B cell (primary cell): ENCODE data around the gene MTX2. TPM values are rescaled to one million over a fixed set of nuclear protein-coding genes. Genes with fewer than 3 reads are reported as not detected.

ENCODE experiments used
- ATAC-seq: fragments of 200-7000 bp; cut with Tn5 transposase; one replicate; pipeline ENCODE4 v1.10.0; 2021; ENCODE audit warnings: low read depth, mild to moderate bottlenecking, moderate number of reproducible peaks, moderate library complexity
- CTCF ChIA-PET: fragments of 350-600 bp; sonication (Branson Sonifier 250); formaldehyde crosslinking; loops from one replicate; lab custom pipeline; 2021; ENCODE audit warnings: antibody characterized with exemption, inconsistent platforms; lab: Charles Lee
- POLR2A ChIA-PET: fragments of 350-600 bp; sonication (Branson Sonifier 250); formaldehyde crosslinking; loops from one replicate; lab custom pipeline; 2021; ENCODE audit warnings: antibody characterized with exemption; lab: Charles Lee
- DNase-seq: peaks from one replicate; pipeline ENCODE4 v3.0.0; 2013
- H2AFZ ChIP-seq: 2 replicates; pipeline ENCODE4 v1.6.1; 2012; ENCODE audit warnings: mild to moderate bottlenecking, low read depth, low read length; ENCODE audit not compliant: insufficient read depth, poor library complexity, severe bottlenecking
- H3K27ac ChIP-seq, 2 donors: 1 replicate in 1 of 2; 2 replicates in 1 of 2; pipeline ENCODE4 v1.5.1; 2012 to 2013; ENCODE audit warnings: low read length in 2 of 2, mild to moderate bottlenecking in 2 of 2, moderate library complexity in 1 of 2
- H3K27me3 ChIP-seq, 4 experiments: fragments of 200-600 bp in 1 of 4; sonication (generic) in 1 of 4; replicated peaks in 1 of 4; 1 replicate in 2 of 4; 2 replicates in 2 of 4; pipeline versions ENCODE4 v1.6.1 to v1.7.0; 2013 to 2016; ENCODE audit warnings: low read length in 3 of 4, mild to moderate bottlenecking in 2 of 4, mixed read lengths in 1 of 4, moderate library complexity in 1 of 4; ENCODE audit not compliant: insufficient read depth in 4 of 4, control insufficient read depth in 3 of 4; ENCODE audit errors: control extremely low read depth in 1 of 4
- H3K36me3 ChIP-seq, 2 experiments: replicated peaks in 1 of 2; 1 replicate in 1 of 2; 2 replicates in 1 of 2; pipeline versions ENCODE4 v1.6.1 to v1.7.1; 2013; ENCODE audit warnings: low read length in 1 of 2; ENCODE audit not compliant: insufficient read depth in 2 of 2, control insufficient read depth in 1 of 2; ENCODE audit errors: control extremely low read depth in 1 of 2, extremely low read depth in 1 of 2
- H3K4me1 ChIP-seq, 2 donors: fragments of 200-600 bp in 1 of 2; sonication (generic) in 1 of 2; 1 replicate in 1 of 2; 2 replicates in 1 of 2; pipeline versions ENCODE4 v1.5.1 to v1.6.1; 2013 to 2017; ENCODE audit warnings: low read length in 2 of 2; ENCODE audit not compliant: control insufficient read depth in 2 of 2, insufficient read depth in 2 of 2
- H3K4me2 ChIP-seq: replicated peaks from 2 replicates; pipeline ENCODE3; 2012; ENCODE audit warnings: mild to moderate bottlenecking, low read depth, low read length; ENCODE audit not compliant: poor library complexity, severe bottlenecking
- H3K4me3 ChIP-seq, 5 experiments: fragments of 200-600 bp in 1 of 5; sonication (generic) in 1 of 5; 1 replicate in 3 of 5; 2 replicates in 2 of 5; pipeline versions ENCODE4 v1.5.1 to v1.7.0; 2011 to 2016; ENCODE audit warnings: low read length in 4 of 5, mild to moderate bottlenecking in 4 of 5, low read depth in 2 of 5, control low read depth in 1 of 5, moderate library complexity in 1 of 5; ENCODE audit not compliant: insufficient read depth in 1 of 5; ENCODE audit errors: control extremely low read depth in 1 of 5, extremely low read depth in 1 of 5
- H3K79me2 ChIP-seq: fragments of 200-600 bp; sonication (generic); one replicate; pipeline ENCODE4 v1.6.0; 2016; ENCODE audit warnings: low read length; ENCODE audit not compliant: control insufficient read depth, insufficient read depth
- H3K9ac ChIP-seq: fragments of 200-600 bp; sonication (generic); 2 replicates; pipeline ENCODE4 v1.6.1; 2017; ENCODE audit warnings: mild to moderate bottlenecking, low read length, moderate library complexity
- H3K9me3 ChIP-seq, 3 donors: one replicate each; pipeline versions ENCODE4 v1.6.1 to v1.7.1; 2013; ENCODE audit warnings: low read length in 2 of 3; ENCODE audit not compliant: control insufficient read depth in 2 of 3, insufficient read depth in 1 of 3; ENCODE audit errors: control extremely low read depth in 1 of 3
- H4K20me1 ChIP-seq: 2 replicates; pipeline ENCODE4 v1.6.0; 2012; ENCODE audit warnings: mild to moderate bottlenecking, low read length; ENCODE audit not compliant: insufficient read depth, control insufficient read depth, poor library complexity, severe bottlenecking
- H3K27ac Mint-ChIP-seq: one replicate; pipeline ENCODE4 v1.8.0; 2021; ENCODE audit warnings: mixed read lengths
- H3K27me3 Mint-ChIP-seq: one replicate; pipeline ENCODE4 v1.8.0; 2021; ENCODE audit warnings: mixed read lengths
- H3K4me1 Mint-ChIP-seq: one replicate; pipeline ENCODE4 v1.8.0; 2021; ENCODE audit warnings: mixed read lengths
- H3K4me3 Mint-ChIP-seq: one replicate; pipeline ENCODE4 v1.8.0; 2021; ENCODE audit warnings: mixed read lengths
- H3K9me3 Mint-ChIP-seq: one replicate; pipeline ENCODE4 v1.8.0; 2022; ENCODE audit warnings: mixed read lengths; ENCODE audit not compliant: insufficient read depth
- EZH2 ChIP-seq: IDR thresholded peaks from 2 replicates; pipeline ENCODE4 v1.6.1; 2012; ENCODE audit warnings: borderline replicate concordance, low read depth, mild to moderate bottlenecking, moderate library complexity, low read length; ENCODE audit not compliant: insufficient read depth, poor library complexity, severe bottlenecking
- WGBS: methylation state at CpG from one replicate; pipeline ENCODE4 v1.1.5; 2013; ENCODE audit warnings: missing lambda C conversion rate; ENCODE audit not compliant: insufficient coverage; 5-methylcytosine and 5-hydroxymethylcytosine counted together
- intact Hi-C: fragments of 100-400 bp; cut with micrococcal nuclease; formaldehyde crosslinking; loops from one replicate; pipeline ENCODE4 v1.10.0; 2022
- polyA plus RNA-seq: library from polyadenylated mRNA; depleted of rRNA; stranded (reverse); fragments of >200 nt; gene quantifications from 2 replicates; pipeline ENCODE4 v1.2.3, GENCODE V29; 2012
- total RNA-seq, 2 donors: library from RNA; stranded (reverse); fragments of 120-200 nt in 1 of 2; gene quantifications; 1 replicate in 1 of 2; 2 replicates in 1 of 2; pipeline versions ENCODE4 v1.2.3 to v1.2.4, GENCODE V29; 2013 to 2022
- TF ChIP-seq, protein P1 (sequence below): fragments of 200-600 bp; IDR thresholded peaks from one replicate; pipeline ENCODE4 v1.8.0; 2022; ENCODE audit warnings: antibody characterized with exemption, mild to moderate bottlenecking

MTX2 gene
- total and polyA plus RNA-seq, 2 donors (not counting 1 experiment from before 2014, with no cell fraction given): 11.2 to 11.5 TPM

DNA sequence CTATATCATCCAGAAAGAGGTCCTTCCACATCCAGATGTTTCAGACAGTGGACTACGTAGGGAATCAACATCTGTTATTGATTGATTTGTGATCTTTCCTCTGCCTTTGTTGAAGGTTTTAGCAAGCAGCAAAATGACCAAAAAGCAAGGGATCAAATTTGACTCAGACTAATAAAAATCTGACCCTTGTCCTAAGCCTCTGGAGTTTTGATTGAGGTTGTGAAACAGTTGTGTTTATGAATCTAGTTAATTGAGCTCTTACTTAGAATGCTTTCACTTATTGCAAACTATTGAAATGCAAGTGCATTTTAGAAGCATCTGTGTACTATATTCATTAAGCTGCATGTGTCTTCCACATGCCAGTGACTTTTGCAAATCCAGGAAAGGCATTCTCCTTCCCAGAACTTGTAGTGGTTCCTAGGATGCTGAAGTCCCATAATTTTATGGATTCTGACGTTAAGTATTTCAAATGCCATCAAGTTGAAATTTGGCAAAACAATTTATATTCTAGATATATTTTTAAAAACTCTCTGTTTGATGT, 116.0 kb downstream of the MTX2 start:
- no peaks in the 10 kb centered on the region for H3K4me1 ChIP-seq
- POLR2A ChIA-PET: no interaction called here
- H3K9me3 ChIP-seq: no peaks in the 10 kb centered on the region
- H3K27ac Mint-ChIP-seq: no peak overlapping the region
- no peak overlapping the region for H3K4me3 Mint-ChIP-seq
- H3K79me2 ChIP-seq: no peaks in the 10 kb centered on the region
- WGBS: no CpG with 5 or more reads among the region's 2 CpGs
- TF ChIP-seq, protein P1, sequence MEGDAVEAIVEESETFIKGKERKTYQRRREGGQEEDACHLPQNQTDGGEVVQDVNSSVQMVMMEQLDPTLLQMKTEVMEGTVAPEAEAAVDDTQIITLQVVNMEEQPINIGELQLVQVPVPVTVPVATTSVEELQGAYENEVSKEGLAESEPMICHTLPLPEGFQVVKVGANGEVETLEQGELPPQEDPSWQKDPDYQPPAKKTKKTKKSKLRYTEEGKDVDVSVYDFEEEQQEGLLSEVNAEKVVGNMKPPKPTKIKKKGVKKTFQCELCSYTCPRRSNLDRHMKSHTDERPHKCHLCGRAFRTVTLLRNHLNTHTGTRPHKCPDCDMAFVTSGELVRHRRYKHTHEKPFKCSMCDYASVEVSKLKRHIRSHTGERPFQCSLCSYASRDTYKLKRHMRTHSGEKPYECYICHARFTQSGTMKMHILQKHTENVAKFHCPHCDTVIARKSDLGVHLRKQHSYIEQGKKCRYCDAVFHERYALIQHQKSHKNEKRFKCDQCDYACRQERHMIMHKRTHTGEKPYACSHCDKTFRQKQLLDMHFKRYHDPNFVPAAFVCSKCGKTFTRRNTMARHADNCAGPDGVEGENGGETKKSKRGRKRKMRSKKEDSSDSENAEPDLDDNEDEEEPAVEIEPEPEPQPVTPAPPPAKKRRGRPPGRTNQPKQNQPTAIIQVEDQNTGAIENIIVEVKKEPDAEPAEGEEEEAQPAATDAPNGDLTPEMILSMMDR: no peak
- no peak for TF ChIP-seq EZH2
- no peaks in the 10 kb centered on the region for H3K4me1 Mint-ChIP-seq
- no peak overlapping the region for H3K9ac ChIP-seq
- ATAC-seq (no peak), DNase-seq (no peak)
- no peaks in the 10 kb centered on the region for H4K20me1 ChIP-seq
- H3K4me3 ChIP-seq: no peak overlapping the region
- intact Hi-C loops: no loop called here
- peaks cover 0 to 3% (median 0%) of the 10 kb centered on the region in 4 experiments for H3K27me3 ChIP-seq
- no peak overlapping the region for H2AFZ ChIP-seq
- H3K4me2 ChIP-seq: no peak overlapping the region
- H3K27me3 Mint-ChIP-seq: peaks cover 34% of the 10 kb centered on the region
- no peaks in the 10 kb centered on the region for H3K9me3 Mint-ChIP-seq
- no peak overlapping the region for H3K27ac ChIP-seq
- CTCF ChIA-PET: no interaction called here
- no peaks in the 10 kb centered on the region for H3K36me3 ChIP-seq

- no peak overlapping the region for H3K4me3 Mint-ChIP-seq
- no peaks in the 10 kb centered on the region for H3K4me1 Mint-ChIP-seq
- no peaks in the 10 kb centered on the region for H3K36me3 ChIP-seq
- no peak overlapping the region for H3K27ac Mint-ChIP-seq
- no peaks in the 10 kb centered on the region for H3K79me2 ChIP-seq
- TF ChIP-seq, protein P1: no peak
- TF ChIP-seq EZH2: no peak
- H3K9me3 ChIP-seq: no peaks in the 10 kb centered on the region
- no peak overlapping the region for H3K27ac ChIP-seq
- H3K27me3 Mint-ChIP-seq: peaks cover 34% of the 10 kb centered on the region
- no peak for ATAC-seq
- DNase-seq: no peak
- H3K4me2 ChIP-seq: no peak overlapping the region
- no peak overlapping the region for H2AFZ ChIP-seq
- H3K4me3 ChIP-seq: no peak overlapping the region
- peaks cover 0 to 3% (median 0%) of the 10 kb centered on the region in 4 experiments for H3K27me3 ChIP-seq
- POLR2A ChIA-PET: no interaction called here
- H3K4me1 ChIP-seq: no peaks in the 10 kb centered on the region
- no peaks in the 10 kb centered on the region for H4K20me1 ChIP-seq
- intact Hi-C loops: no loop called here
- whole genome bisulfite sequencing: 90% methylated on average over 1 of the region's 2 CpGs
- CTCF ChIA-PET: no interaction called here
- H3K9ac ChIP-seq: no peak overlapping the region
- no peaks in the 10 kb centered on the region for H3K9me3 Mint-ChIP-seq
These were observed 116.6 kb downstream of the MTX2 start for GRCh38 chr2:176385838-176386237.

Other genes starting within 250 kb of the MTX2 start
- not detected in 2 replicates for gene EVX2, start 185.5 kb upstream of the MTX2 start, total RNA-seq
- gene EVX2, start 185.5 kb upstream of the MTX2 start, polyA plus RNA-seq: not detected in 2 replicates
- gene HOXD13, start 176.7 kb upstream of the MTX2 start, total RNA-seq: not detected in 2 replicates
- not detected in 2 replicates for gene HOXD13, start 176.7 kb upstream of the MTX2 start, polyA plus RNA-seq
- gene HOXD12, start 169.6 kb upstream of the MTX2 start, total RNA-seq: not detected in 2 replicates
- gene HOXD12, start 169.6 kb upstream of the MTX2 start, polyA plus RNA-seq: not detected in 2 replicates
- gene HOXD11, start 162.2 kb upstream of the MTX2 start, total RNA-seq: not detected in 2 replicates
- not detected in 2 replicates for gene HOXD11, start 162.2 kb upstream of the MTX2 start, polyA plus RNA-seq
- gene HOXD10, start 152.7 kb upstream of the MTX2 start, total RNA-seq: not detected in 2 replicates
- not detected in 2 replicates for gene HOXD10, start 152.7 kb upstream of the MTX2 start, polyA plus RNA-seq
- gene HOXD9, start 146.7 kb upstream of the MTX2 start, total RNA-seq: not detected in 2 replicates
- gene HOXD9, start 146.7 kb upstream of the MTX2 start, polyA plus RNA-seq: not detected in 2 replicates
- gene HOXD8, start 139.7 kb upstream of the MTX2 start, total RNA-seq: not detected in 2 replicates
- gene HOXD8, start 139.7 kb upstream of the MTX2 start, polyA plus RNA-seq: not detected in 2 replicates
- gene HOXD4, start 117.9 kb upstream of the MTX2 start, total RNA-seq: not detected in 2 replicates
- not detected in 2 replicates for gene HOXD4, start 117.9 kb upstream of the MTX2 start, polyA plus RNA-seq
- gene HOXD3, start 112.1 kb upstream of the MTX2 start, total RNA-seq: not detected in 2 replicates
- gene HOXD3, start 112.1 kb upstream of the MTX2 start, polyA plus RNA-seq: not detected in 2 replicates
- gene HOXD1, start 80.8 kb upstream of the MTX2 start, total RNA-seq: not detected in 2 replicates
- not detected in 2 replicates for gene HOXD1, start 80.8 kb upstream of the MTX2 start, polyA plus RNA-seq